Hematopoietic multipotent progenitor cell treated with erythropoietin and hydrocortisone succinate and interleukin-3 and kit ligand, for 8 days (in vitro differentiated cells): Measurements from ENCODE around the gene PACRG.

Experiments used
- DNase-seq: peaks from one replicate; pipeline ENCODE4 v3.0.0-alpha.2; 2015

PACRG gene

GRCh38 chr6:162868397-162868796 is 140.6 kb downstream of the PACRG start:
- DNase-seq: no peak

GRCh38 chr6:162871966-162872365 is 144.2 kb downstream of the PACRG start:
- DNase-seq: no peak

- DNase-seq: no peak
Measured at GRCh38 chr6:162873537-162873936, 145.8 kb downstream of the PACRG start.

- no peak for DNase-seq
Measured at GRCh38 chr6:162875070-162875469, 147.3 kb downstream of the PACRG start.

GRCh38 chr6:162882801-162883481 is 155.2 kb downstream of the PACRG start:
- DNase-seq: no peak

- DNase-seq: no peak
Measured at GRCh38 chr6:162887981-162888689, 160.4 kb downstream of the PACRG start.

- DNase-seq: no peak
Measured at GRCh38 chr6:162889303-162889702, 161.5 kb downstream of the PACRG start.

GRCh38 chr6:162898011-162898410 is 170.2 kb downstream of the PACRG start:
- DNase-seq: no peak

GRCh38 chr6:162899148-162899547 is 171.4 kb downstream of the PACRG start:
- no peak for DNase-seq

GRCh38 chr6:162900503-162900902 is 172.7 kb downstream of the PACRG start:
- no peak for DNase-seq

- no peak for DNase-seq
Measured at GRCh38 chr6:162904069-162904663, 176.4 kb downstream of the PACRG start.

GRCh38 chr6:162906479-162906878 is 178.7 kb downstream of the PACRG start:
- no peak for DNase-seq

- DNase-seq: peak; percentile 53
Measured at GRCh38 chr6:162907876-162908481, 180.2 kb downstream of the PACRG start.

- DNase-seq: no peak
Measured at GRCh38 chr6:162913206-162913605, 185.4 kb downstream of the PACRG start.

GRCh38 chr6:162917506-162917905 is 189.7 kb downstream of the PACRG start:
- DNase-seq: no peak

GRCh38 chr6:162921062-162921461 is 193.3 kb downstream of the PACRG start:
- no peak for DNase-seq

- DNase-seq: no peak
Measured at GRCh38 chr6:162921510-162922040, 193.8 kb downstream of the PACRG start.

- DNase-seq: no peak
Measured at GRCh38 chr6:162922563-162923166, 194.9 kb downstream of the PACRG start.

GRCh38 chr6:162934844-162935243 is 207.1 kb downstream of the PACRG start:
- DNase-seq: no peak

- no peak for DNase-seq
Measured at GRCh38 chr6:162940426-162940825, 212.7 kb downstream of the PACRG start.

- no peak for DNase-seq
Measured at GRCh38 chr6:162941128-162941527, 213.4 kb downstream of the PACRG start.

- no peak for DNase-seq
Measured at GRCh38 chr6:162942866-162943265, 215.1 kb downstream of the PACRG start.

- no peak for DNase-seq
Measured at GRCh38 chr6:162943369-162943768, 215.6 kb downstream of the PACRG start.
